ENCODE results near the gene EPHB6.

DNA sequence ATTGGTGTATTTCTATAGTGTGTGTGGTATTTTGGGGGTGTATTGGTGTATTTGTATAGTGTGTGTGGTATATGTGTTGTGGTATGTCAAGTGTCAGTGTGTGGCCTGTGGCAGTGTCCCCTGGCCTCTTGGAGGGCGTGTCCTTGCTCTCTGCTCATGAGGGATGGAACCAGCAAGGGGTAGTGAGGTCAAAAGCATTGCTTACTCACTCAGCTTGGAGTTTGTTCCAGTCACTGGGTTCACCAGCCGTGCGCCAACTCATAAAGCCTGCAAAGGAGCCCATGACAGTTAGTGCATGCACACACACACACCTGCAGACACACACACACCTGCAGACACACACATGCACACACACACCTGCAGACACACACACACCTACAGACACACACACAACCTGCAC is 34.9 kb downstream of the EPHB6 start:
- TF ChIP-seq, protein P1, sequence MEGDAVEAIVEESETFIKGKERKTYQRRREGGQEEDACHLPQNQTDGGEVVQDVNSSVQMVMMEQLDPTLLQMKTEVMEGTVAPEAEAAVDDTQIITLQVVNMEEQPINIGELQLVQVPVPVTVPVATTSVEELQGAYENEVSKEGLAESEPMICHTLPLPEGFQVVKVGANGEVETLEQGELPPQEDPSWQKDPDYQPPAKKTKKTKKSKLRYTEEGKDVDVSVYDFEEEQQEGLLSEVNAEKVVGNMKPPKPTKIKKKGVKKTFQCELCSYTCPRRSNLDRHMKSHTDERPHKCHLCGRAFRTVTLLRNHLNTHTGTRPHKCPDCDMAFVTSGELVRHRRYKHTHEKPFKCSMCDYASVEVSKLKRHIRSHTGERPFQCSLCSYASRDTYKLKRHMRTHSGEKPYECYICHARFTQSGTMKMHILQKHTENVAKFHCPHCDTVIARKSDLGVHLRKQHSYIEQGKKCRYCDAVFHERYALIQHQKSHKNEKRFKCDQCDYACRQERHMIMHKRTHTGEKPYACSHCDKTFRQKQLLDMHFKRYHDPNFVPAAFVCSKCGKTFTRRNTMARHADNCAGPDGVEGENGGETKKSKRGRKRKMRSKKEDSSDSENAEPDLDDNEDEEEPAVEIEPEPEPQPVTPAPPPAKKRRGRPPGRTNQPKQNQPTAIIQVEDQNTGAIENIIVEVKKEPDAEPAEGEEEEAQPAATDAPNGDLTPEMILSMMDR (IDR thresholded peaks at IDR 0.05), result no peak
- no peak for TF ChIP-seq POLR2A (IDR thresholded peaks at IDR 0.05)

Data from lower leg skin (tissue), 3 donors.